Stimulated activated CD8-positive, alpha-beta memory T cell treated with anti-CD3 and anti-CD28 coated beads, Interleukin-7, amount 100 ng/mL, for 1 hour (primary cell): ENCODE measurements around the gene CAMTA1.

Experiments used
- DNase-seq, 2 donors: peaks; one replicate each; pipeline ENCODE4 v3.0.0-alpha.2; 2020; ENCODE audit warnings: low read depth in 2 of 2

CAMTA1 gene

DNA sequence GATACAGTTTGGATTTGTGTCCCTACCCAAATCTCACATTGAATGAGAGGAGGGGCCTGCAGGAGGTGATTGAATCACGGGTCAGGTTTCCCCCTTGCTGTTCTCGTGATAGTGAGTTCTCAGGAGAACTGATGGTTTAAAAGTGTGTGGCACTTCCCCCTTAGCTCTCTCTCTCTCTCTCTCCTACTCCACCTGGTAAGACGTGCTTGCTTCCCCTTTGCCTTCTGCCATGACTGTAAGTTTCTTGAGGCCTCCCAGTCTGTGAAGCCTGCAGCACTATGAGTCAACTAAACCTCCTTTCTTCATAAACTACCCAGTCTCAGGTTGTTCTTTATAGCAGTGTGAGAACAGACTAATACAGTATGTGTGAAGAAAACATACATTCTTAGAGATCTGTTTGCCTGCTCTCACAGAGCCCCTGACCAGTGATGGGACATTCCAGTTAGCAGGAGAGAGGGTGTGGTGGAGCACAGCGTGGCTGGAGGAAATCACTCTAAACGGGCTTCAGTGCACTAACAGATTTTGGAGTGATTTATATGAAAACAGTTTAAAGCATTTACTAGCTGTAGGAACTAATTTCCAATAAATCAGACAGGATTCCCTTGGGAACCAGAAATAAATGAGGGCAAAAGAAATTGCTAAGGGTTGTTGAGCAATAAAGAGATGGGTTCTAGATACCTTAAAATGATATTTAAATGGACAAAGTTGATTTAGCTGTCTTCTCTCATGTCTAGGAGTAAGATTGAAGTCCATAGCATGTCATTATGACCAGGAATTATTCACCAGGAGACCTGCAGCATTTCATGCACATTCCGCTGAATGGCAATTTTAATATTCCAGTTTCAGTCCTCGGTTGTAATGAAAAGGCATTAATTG lies 411.0 kb downstream of the CAMTA1 start:
- DNase-seq, result no peak

DNA sequence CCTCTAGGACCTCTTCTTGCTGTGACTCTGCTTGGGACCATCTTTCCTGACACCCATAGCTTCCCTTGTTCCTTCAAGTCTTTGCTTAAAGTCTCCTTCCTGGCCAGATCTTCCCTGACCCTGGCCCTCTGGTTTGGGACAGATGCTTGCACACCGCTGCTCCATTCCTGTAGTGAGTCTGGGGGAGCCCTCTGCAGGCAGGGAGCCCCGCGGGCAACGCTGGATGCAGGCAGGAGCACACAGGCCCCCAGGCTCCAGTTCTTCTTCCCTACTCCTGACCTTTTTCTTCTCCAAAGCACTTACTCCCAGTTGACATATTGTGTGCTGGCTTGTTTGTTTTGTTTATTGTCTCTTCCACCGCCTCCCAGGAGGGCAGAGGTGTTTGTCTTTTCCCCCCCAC lies 413.4 kb downstream of the CAMTA1 start:
- DNase-seq, result no peak

DNA sequence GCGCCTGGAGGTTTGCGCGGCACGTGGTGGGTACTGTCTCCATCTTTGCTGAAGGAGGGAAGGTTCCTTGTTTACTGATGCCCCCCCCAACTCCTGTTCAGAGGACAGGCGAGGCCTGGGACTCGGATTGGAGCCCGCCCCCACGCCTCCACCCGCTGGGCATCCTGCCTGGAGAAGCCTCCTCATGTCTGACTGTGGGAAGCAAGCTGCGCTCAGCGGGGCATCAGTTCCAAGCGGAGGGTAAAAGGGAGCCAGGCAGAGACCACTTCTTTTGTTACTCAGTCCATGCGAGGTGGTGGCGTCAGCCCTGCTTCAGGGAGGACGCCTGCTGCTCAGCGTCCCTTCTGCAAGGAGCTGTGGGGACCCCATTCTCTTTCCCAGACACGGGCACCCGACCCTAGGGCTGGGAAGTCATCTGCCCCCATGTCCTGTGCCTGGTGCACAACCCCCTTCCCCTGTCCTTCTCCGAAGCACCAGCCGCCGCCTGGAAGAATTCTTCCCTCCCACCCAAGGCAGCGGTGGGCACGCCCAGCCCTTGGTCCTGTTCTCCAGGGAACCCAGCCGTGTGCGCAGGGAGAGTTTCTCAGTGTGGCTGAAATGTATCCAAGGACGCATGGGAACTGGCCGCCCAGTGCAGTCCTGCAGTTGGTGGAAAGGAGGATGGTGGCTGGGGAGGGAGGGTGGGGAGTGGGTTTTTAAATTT lies 414.0 kb downstream of the CAMTA1 start:
- DNase-seq, result no peak

DNA sequence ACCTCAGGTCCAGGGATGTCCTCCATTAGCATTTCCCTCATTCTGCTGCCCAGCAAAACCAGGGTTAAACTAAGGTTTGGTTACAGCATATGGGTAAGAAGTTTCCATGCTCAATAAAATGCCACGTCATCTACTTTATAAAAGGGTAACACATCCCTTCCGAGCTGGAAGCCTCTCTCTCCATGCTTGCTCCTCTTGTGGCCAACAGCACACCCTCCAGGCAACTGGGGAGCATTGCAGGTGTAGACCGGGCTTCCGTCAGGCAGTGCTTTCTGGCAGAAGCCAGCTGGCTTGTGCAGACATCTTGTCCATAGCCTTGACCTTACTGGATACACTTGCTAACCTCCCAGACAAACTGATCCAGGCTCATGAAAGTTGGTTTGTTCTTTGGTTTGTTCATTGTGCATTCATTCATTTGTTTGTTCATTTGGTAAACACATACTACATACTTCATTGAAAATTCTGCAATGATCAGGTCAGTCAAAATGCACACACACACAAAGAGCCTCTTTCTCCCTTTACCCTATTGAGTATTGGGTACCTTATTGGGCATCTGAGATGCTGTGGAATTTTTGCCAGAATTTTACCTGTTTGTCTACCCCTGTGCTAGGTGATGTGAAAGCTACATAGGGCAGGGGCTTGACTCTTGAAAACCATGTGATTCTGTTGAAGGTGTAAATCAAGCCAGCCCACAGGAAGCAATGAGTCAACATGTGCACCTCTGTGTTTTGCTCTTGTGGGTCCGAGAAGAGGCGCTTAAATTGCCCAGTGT lies 422.8 kb downstream of the CAMTA1 start:
- no peak for DNase-seq

DNA sequence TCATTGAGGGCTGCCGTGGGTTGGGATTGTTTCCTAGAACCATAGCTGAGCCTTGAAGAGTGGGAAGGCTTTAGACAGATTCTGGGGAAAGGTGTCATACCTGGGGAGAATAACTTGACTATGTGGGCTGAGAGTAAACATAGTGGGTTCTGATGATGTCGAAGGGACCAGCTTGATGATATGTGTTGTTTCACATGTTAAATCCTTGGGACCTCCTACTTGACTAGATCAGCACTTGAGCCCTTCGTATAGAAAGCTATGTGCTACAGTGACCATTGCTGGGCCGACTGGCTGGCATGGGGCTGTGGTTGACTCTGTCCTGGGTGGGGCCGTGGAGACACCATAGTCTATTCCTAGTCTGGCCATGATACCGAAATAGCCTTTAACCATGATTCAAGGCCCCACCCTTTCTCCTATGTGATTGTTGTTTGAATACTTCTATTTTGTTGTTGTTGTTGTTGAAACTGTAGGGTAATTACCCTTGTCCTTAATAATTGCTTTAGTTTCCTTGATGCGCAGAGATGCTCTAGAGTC lies 423.5 kb downstream of the CAMTA1 start:
- DNase-seq, result no peak

DNA sequence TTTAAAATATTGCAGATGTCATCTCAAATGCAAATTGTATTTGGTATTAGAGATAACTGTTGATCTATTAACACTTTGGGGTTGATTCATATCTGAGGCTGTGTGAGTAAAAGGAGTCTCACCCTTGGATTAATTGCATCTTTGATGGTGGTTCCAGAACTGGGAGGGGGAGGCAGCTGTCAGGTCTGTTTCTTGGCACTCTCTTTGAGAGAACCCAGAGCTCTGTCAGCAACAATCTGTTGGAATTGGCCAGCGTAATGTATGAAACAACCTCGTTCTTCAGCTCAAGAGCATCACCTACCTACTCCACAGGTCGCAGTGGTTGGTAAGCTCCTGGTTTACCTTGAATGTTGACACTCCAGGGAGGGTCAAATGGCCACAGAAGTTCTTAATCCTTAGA lies 424.1 kb downstream of the CAMTA1 start:
- no peak for DNase-seq

DNA sequence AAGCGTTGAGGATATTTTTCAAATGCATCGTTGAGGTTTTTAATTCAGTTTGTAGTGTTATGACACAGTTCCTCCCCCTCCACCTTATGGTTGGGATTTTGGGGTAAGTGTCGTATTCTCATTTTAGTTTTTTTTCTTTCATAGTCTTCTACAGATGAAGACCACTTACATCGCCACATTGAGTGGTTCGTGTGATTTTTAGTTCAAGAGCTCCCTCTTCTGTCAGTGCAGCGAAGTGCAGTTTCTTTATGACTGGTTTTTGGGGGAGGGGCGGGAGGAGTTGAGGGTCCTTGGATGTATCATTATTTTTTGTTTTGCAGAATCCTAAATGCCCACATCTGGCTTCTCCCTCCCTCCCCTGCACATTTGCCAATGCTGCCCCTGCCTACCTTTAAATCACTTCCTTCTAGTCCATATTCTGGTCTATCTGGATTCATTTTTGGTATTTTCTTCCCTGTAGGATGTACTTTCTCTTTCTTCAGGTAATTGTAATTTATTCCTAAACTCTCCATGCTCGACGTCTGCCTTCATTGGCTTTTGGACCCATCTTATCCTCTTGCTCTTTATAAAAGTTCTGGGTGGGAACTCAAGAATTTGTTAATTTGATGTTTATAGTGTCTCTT lies 433.1 kb downstream of the CAMTA1 start:
- no peak for DNase-seq

DNA sequence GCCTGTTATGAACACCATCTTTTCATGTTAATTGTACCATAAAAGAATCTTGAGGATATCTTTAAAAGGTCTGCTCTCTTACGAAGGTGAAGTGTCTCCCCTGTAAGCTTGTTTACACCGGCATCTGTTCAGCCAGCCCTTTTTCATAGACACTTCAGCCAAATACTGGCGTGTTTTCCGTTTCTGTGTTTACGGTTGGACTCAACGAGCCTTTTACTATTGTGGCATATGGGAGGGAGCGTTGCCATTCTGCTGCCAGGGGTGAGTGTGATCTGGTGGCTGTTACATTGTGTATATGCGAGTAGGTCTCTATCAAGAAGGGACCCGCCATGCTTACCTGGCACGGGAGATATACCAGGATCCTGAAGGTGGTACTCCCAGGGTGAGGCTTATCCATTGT lies 433.8 kb downstream of the CAMTA1 start:
- DNase-seq, result no peak

DNA sequence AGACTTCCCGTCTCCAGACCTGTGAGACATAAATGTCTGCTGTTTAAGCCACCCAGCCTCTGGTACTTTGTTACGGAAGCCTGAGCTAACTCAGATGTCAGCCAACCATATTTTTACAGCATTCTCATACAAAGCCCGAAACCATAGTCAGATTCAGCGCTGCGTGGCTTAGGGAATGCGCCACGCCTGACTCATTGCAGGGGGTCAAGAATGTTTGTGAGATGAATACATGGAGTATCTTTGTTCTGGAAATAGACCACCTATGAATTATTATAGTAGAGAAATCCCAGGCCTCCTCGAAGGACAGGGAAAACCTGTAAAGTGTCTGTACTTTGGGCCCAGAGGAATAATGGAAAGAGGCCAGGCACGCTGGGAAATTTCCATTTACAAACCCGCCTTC lies 434.8 kb downstream of the CAMTA1 start:
- DNase-seq, result no peak

DNA sequence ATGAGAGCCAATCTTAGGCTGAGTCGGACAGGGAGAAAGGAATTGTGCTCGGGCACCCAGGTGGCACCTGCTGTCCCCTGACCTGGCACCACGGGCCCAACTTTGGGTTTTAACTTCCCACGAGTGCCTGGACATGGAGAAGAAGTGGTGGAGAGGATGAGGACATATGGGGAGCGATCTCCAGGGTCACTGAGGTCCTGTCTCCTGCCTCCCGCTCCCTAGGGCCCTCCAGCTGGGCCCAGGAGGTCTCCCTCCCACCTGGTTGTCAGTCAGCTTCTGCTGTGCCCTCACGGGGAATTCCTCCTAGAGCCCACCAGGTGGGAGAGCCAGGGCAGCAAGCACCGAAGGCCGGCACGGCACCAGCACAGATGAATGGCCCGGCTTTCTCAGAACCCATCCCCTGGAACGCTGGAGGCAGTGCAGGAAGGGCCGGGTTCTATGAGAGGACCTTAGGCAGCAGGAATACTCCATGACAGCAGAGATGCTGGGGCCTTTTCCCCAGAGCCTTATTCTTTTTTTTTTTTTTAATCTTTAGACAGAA lies 435.5 kb downstream of the CAMTA1 start:
- no peak for DNase-seq

DNA sequence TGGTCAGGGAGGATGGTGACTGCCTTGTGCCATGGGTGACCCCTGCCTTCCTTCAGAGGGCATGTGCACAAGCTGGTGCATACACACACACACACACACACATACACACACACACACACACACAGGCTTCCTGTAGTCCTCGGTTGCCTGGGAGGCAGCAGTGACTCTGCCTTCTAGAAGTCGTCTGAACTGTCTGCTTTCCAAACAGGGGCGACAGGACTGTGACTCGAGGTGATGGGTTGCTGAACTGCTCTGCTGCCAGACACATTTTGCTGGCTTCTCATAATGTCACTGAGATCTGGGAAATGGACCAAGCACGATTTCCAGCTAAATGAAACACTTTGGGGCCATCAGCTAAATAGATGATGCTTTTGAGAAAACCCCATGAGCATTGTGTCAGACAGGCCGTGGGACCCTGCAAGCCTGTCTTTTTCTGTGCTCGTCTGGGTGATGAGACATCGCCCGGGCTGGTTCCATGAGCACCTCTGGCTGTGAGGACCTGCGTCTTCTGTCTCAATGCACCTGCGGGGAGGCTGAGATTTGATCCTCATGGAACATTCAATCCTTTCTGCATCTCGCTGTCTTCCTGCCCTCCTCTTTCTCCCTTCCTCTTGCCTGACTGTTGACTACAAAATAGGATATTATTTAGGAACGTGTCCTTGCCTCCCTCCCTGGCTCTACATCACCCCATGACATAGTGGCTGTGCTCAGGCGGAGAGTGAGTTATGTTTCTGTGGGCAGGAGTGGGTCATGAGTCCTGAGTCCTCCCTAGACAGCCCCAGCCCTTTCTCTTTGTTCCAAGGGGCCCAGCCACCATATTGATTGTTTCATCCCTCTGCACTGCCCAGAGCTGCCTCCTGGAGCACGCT lies 436.8 kb downstream of the CAMTA1 start:
- DNase-seq, result no peak

DNA sequence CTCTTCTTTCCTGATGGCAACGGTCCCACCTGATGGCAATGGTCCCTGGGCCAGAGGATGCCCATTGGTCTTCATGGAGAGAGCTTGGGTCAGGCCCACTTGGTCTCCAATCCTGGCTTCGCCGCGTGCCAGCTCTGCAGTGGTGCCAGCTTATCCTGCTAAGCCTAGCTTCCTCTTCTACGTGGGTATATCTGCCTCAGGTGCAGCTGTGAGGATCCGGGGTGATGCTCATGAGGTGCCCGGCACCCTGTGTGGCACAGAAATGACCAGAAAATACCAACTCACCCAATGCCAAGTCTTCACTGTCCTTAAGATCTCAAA lies 437.4 kb downstream of the CAMTA1 start:
- DNase-seq, result no peak

DNA sequence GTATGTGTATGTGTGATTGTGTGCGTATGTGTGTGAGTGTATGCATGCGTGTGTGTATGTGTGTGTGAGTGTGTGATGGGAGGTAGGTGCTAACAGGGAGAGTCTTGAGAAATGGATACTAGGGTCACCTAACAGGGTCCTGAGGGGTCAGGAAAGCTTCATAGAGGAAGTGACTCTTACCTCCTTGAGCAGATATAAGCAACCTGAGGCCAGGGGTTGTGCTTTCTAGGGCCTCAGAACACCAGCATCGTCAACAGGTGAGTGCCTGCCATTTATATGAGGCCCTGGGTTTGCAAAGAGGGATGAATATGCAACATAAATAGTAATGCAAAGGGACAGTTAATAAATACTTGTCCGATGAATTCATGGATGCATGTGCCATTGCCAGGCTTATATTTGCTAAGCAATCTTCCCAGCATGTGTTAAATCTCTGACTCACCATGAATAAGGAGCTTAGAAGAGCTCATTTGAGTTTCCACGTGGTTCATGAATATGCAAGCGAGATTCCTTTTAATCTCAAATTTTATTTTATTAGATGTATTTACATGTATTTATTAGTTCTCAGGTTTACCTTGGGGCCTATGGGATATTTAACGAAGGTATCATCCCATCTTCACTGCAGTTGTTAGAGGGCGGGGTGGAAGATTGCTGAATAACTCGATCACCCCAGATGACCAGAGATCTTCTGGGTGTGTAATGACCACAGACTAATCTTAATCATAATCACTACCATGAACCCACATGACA lies 438.3 kb downstream of the CAMTA1 start:
- DNase-seq, result no peak

DNA sequence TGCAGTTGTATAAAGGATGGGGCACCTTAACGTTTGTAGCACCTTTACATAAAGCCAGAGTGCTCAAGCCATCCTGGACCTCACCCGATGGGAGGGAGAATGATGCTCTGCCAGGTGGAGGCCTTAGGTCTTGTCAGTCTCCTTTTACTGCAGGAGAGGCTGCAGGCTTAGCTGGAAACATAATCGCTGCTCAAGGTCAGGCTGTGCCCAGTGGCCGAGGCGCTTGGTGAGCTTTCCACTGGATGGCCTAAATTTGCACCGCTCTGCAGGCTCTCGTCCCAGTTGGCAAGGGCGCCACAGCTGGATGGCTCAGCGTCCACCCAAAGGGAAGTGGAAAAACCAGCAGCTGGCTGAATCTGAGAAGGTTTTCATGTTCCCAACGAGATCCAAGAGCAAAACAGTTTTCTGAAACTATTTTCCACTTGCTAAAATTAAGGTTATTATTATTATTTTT lies 438.9 kb downstream of the CAMTA1 start:
- no peak for DNase-seq

DNA sequence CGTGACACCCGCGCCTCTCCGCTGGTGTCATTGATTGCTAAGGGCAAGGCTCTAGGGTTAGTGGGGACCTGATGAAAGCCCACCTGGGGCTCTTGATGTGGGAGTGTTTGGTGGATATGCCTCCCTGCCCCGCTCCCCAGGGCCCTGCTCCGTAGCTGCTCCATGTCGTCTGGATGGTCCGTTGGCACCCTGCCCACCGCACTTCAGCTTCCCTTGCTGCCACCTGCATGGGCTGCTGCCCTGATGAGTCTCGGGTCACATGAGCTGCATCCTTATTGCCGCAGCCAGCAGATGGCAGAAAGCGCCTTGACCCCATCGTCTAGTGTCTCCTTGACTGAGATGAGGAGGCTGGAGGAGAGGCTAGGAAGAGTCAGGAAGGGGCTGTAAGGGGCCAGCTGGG lies 439.4 kb downstream of the CAMTA1 start:
- DNase-seq, result no peak

DNA sequence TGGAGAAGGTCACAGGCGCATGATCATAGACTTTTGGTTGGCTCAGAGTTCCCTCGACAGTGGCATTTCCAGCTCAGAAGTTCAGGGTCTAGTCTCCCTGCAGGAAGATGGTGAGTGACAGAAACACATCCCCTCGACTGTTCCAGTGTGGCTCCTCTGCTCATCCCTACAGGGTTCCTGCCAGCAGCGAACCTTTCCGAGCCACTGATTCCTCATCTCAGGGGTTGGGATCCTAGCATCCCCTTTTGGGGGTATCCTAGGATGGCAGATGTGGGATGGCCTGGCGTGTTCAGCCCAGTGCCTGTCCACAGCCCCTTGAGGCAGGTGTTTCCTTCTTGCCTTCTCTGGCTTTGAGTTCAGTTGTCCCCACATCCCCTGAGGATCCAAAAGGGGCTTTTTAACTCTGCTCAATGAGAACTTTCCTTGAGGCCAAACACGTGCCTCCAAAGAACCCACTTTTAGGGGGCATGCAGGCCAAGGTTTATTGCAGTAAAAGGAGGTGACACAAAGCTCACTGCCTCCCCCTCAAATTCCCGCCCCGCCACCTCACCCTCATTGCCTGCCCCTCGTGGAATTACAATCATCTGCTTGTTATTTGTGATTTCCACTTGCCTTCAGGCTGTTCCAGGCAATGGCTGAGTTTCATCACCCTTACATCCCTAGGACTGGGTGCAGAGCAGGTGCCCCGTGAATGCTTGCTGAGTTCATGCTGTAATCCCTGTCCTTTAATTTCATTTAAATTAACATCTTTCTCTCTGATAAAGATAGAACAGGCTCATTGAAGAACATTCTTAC lies 440.7 kb downstream of the CAMTA1 start:
- DNase-seq, result no peak

DNA sequence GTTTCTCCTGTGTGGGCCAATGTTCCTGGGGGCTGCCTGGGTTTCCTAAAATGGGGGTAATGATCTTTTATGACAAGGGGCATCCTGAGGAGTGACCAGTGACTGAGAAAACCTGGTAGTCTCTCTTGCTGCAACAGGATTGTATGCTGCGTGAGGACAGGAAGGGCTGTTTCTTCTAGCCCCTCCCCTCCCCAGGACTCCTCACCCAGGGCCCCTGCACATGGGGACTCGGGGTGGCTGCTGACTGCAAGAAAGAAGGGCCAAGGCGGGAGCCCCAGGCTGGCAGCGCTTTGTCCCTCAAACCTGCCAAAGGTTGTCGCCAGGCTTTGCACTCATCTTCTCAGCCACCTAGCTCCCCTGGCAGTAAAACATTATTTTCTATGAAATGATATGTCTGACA lies 442.4 kb downstream of the CAMTA1 start:
- DNase-seq, result no peak

DNA sequence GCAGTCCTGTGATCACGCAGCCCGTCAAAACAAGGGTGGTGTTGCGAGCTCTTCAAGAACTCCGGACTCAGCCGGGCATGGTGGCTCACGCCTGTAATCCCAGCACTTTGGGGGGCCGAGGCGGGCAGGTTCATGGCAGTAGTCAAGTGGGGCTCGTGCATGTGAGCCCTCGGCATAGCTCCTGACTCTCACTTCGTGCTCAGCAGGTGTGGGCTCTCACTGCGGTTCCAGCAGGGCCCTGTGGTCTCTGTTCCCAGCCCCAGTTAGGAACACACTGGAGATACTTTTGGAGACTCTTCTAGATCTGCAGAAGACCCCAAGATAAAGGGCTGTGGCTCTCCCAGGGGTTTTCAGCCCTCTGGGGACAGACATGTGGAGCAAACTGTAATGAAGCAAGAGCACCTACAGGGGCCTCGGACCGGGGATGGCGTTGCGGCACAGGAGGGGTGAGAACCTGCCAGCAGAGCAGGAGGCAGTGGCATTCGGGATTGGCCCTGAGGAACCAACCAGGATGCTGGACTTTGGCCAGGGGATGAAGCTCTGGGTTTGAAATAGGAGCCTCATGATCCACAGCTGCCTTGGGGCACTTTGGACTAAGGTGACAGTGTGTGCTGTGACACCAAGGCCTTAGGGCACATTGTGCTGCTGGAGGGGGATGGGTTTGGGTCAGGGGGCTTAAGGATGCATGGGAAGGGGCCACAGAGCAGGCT lies 443.2 kb downstream of the CAMTA1 start:
- no peak for DNase-seq
